Hematopoietic multipotent progenitor cell treated with erythropoietin and hydrocortisone succinate and interleukin-3 and kit ligand, for 15 days (in vitro differentiated cells): ENCODE data around the gene BICD1.
"Not testable (repeated sequence)": the region's sequence is repeated elsewhere in the genome, so short reads cannot be mapped to it uniquely, and the experiment has no call there.

Experiments
- DNase-seq: peaks from one replicate; pipeline ENCODE4 v3.0.0-alpha.2; 2015; ENCODE audit warnings: low spot score

Gene BICD1

DNA sequence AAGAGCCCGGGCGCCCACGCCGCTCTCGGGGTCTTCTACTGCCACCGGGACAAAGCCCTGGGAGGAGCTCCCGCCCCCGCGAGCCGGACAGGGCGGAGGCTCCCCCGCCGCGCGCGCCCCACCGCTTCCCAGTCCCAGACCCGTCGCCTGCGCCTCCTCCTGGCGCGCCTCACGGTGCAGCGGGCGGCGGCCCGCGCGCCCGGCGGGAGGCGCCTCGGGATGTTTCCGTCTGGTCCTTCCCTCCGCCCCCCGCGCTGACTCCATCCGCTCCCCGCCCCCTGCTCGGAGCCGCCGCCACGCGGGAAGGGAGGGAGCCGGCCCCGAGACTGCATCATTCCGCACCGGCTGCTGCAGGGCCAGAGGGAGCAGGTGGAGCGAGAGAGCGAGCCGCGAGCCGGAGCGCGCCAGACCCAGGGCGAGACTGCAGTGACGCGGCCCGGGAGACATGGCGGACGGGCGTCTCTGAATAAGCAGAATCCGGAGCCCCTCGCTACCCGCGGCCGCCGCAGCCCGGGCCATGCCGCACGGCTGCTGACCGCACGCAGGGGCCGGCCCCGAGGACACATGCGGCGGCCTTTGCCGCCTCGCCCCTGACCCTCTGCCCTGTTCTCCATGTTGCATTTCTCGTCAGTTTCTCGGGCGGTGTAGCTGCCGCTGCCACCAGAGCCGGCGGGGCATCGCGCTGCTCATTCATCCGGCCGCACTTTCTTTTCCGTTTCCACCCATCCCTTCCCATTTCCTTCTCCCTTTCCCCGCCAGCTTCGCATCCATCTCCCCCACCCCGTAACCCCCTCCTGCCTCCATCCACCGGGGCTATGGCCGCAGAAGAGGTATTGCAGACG, at the start of gene BICD1:
Gene BICD1, plus strand, starts transcription at position 331 of the 842 bp plus-strand sequence. Its CDS starts 485 bp downstream, at position 816.
- DNase-seq, result peak; percentile 66

GRCh38 chr12:32061033-32061432, 45.6 kb upstream of the BICD1 start:
- DNase-seq, result no peak

DNA sequence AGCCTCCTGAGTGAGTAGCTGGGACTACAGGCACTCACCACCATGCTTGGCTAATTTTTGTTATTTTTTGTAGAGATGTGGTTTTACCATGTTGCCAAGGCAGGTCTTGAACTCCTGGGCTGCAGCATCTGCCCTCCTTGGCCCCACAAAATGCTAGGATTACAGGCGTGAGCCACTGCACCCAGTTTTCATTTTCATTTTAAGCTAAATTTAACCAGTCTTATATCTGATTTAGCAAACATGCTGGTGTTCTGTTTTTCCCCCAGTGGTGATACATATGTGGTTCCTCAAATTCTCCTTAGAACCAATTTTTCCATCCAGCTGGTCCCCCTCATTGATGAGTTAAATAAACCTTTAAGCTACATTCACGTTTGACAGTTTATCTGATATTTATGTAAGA, 43.8 kb upstream of the BICD1 start:
- no peak for DNase-seq

DNA sequence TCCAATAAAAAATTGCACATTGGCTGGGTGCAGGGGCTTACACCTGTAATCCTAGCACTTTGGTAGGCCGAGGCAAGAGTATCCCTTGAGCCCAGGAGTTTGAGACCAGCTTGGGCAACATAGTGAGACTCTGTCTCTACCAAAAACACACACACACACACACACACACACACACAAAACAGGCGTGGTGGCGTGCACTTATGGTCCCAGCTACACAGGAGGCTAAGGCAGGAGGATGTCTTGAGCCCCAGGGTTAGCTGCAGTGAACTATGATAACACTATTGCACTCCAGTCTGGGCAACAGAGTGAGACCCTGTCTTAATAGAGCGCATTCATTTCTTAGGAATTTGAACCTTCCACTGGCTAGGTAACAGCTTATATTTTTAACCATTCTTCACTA, 42.9 kb upstream of the BICD1 start:
- DNase-seq, result no peak

DNA sequence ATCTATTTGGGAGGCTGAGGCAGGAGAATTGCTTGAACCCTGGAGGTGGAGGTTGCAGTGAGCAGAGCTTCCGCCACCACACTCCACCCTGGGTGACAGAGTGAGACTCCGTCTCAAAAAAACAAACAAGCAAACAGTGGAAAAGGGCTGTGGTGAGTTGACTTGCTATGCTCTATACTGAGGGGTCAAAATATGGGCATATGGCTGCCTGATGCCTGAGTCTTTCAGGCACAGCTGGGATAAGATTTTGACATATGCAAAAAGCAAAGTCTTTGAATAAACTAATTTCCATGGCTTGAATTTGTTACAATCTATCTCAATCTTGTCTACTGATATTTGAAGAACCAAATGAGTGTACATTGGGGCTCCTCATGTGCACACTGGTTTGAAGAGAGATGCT, 40.4 kb upstream of the BICD1 start:
- no peak for DNase-seq

GRCh38 chr12:32069071-32069470, 37.6 kb upstream of the BICD1 start:
- no peak for DNase-seq

- DNase-seq, result no peak
These were observed 36.9 kb upstream of the BICD1 start for GRCh38 chr12:32069731-32070130.

GRCh38 chr12:32070370-32070769, 36.3 kb upstream of the BICD1 start:
- DNase-seq, result no peak

- DNase-seq, result no peak
These were observed 34.5 kb upstream of the BICD1 start for GRCh38 chr12:32072102-32072501.

DNA sequence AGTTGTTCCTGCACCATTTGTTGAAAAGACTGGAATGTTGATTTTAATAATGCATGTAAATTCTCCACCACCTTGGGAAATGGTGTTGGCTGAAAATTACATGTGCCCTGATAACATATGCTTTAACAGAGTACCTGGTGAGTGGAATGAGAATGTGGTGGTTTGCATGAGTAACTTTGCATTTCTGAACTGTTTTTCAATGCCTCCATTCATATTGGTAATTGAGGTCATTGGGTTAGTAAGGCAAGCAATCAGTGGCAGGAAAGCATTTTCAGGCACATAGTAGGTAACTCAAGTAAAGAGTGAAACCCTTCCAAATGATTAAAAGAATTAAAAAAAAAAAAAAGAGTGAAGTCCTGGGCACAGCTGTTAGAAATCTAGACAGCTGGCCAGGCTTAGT, 32.2 kb upstream of the BICD1 start:
- no peak for DNase-seq

GRCh38 chr12:32076941-32077340, 29.7 kb upstream of the BICD1 start:
- DNase-seq, result no peak

DNA sequence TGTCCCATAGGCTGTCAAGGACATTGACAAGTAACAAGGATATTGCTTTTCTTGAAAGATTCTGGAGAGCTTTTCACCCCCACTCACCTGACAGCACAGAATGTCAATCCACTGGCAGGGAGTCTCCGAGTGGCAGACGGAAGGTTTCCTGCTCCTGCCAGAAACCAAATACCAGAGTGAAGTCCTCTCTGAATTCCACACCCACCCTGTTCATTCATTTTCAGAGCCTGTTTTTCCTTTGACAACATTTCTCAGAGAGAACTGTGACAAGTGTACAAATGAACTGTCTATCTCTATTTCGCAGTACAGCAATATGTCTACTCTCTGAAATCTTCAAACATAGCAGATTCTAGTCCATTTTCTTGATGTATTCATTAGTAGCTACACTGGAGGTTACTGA, 26.2 kb upstream of the BICD1 start:
- no peak for DNase-seq

DNA sequence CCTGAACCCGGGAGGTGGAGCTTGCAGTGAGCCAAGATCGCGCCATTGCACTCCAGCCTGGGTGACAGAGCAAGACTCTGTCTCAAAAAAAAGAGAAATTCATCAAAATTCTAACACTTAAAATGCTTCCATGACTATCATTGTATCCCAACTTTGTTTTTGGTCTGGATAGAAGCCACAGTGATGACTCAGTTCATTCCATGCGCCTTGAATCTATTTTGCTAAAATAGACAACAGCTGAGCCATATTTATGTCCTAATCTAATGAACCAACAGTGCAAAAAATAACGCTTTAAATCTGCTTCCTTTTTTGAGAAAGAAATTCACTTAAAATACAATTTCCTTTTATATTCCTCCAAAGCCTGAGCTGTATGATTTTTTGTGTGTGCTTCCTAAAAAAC, 23.2 kb upstream of the BICD1 start:
- DNase-seq, result no peak

DNA sequence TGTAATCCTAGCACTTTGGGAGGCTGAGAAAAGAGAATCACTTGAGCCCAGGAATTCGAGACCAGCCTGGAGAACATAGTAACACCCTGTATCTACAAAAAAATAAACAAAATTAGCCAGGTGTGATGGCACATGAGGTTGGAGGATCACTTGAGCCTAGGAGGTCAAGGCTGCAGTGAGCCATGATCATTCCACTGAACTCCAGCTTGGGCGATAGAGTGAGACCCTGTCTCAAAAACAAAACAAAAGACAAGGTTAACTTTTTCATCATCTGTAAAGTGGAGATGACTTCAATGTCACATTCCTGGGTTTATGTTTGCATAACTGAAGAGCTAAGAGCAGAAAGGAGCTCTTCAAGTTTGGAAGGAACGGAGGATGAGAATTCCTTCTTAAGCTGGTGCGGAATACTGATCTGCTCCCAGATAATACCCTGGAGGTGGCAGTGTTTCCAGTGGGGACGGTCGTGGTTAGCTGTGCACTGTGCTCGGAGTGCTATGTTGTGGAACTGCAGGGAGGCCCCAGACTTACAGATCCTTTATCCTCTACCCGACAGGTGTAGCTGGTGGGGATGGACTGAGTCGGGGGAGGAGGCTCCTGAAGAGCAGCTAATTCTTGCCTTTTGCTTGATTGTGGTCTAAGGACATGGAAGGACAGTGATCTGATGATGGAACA, 22.5 kb upstream of the BICD1 start:
- no peak for DNase-seq

- DNase-seq, result no peak
These were observed 21.9 kb upstream of the BICD1 start for GRCh38 chr12:32084753-32085152.

DNA sequence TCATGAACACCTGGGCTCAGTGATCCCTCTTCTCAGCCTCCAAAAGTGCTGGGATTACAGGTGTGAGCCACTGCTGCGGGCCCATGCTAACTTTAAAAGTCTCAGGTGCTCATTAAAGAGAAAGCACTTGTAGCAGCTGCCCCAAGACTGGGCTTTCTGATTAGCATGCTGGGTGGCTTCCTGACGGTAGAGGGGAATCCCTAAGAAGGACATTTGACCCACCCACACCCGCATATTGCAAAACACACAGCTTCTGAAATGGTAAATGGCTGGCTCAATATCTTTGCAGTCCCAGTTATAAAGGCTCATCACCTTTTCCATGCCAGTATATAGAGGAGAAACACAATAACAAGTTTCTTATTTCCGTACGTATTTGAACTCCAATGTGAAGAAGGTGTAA, 19.3 kb upstream of the BICD1 start:
- DNase-seq, result no peak

GRCh38 chr12:32089156-32089555, 17.5 kb upstream of the BICD1 start:
- DNase-seq, result no peak

DNA sequence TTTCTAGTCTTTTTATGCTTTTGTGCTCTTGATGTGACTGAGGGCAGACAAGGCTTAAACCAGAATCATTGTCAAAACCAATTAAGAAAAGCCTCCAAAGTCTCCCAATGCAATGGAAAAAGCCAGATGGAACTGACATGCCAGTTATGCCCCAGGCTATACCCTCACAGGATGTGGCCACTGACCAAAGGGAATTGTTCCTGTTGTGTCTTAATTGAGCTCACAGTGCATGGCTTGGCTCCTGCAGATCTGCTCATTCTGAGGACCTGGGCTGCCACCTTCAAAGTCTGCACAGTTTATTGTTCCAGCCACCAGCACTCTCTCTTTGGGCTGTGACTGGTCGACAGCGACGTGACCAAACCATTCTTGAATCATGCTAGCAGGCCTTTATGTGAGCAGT, 17.1 kb upstream of the BICD1 start:
- DNase-seq, result no peak

DNA sequence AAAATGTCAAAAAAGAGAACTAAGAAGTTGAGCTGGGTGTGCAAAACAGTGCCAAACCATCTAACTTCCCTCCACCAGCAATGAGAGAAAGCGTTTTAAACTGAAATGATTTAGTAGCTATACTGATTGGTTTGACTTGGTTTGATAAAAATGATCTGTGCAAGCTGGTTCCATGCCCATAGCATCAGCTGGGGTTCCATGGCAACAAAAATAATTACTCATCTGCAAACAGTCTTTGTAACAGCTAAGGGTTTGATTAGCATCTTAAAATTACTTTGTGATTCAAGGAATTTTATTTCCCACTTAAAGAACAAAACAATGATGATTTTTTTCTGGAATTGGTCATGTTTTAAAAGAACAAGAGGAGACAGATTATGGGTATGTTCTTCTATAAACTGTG, 15.0 kb upstream of the BICD1 start:
- no peak for DNase-seq

DNA sequence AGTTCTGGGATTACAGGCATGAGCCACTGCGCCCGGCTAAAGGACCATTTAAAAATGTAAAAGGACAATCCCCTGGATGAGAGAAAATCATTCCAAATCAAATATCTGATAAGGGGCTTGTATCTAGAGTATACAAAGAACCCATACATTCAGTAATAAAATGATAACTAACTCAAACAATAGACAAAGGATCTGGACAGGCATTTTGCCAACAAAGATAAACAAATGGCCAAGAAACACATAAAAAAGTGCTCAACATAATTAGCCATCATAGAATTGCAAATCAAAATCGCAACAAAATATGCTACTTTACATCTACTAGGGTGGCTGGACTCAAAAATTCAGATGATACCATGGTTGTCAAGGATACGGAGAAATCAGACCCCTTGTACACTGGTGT, 8.5 kb upstream of the BICD1 start:
- no peak for DNase-seq

GRCh38 chr12:32099275-32099674, 7.4 kb upstream of the BICD1 start:
- DNase-seq, result not testable (repeated sequence)

DNA sequence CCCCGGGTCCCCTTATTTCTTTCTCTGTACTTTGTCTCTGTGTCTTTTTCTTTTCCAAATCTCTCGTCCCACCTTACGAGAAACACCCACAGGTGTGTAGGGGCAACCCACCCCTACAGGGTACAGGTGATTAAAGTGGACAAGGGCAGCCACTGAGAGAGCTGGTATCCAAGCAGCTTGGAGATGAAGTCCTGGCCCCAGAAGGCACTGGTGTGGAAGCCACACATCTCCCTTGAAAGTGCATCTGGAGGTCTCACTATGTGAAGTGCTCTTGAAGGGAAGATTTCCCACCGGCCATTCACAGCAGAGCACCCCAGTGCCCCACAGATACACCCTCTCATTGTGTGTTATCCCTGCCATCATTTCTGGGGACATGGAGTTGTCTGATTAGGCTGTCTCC, 6.3 kb upstream of the BICD1 start:
- DNase-seq, result no peak

DNA sequence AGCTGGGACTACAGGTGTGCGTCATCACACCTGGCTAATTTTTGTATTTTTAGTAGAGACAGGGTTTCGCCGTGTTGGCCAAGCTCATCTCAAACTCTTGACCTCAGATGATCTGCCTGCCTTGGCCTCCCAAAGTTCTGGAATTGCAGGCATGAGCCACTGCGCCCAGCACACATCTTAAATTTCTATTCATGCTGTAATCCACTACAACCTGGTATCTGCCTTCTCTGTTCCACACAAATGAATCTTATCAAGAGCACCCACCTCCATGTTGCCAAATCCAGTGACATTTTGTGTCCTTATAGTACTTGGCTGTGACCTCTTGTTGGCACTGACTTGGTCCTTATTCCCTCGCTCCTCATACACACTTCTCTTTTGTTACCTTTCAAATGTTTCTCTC, 5.8 kb upstream of the BICD1 start:
- DNase-seq, result no peak

GRCh38 chr12:32102234-32102633, 4.4 kb upstream of the BICD1 start:
- no peak for DNase-seq
